HepG2 (cell line): Measurements from ENCODE around the gene EPX. TPM values are rescaled to one million over a fixed set of nuclear protein-coding genes. Genes with fewer than 3 reads are reported as not detected.

ENCODE experiments used
- ATAC-seq: fragments of 200-7000 bp; cut with Tn5 transposase; 3 replicates; pipeline ENCODE4 v1.9.1; 2020; ENCODE audit warnings: mild to moderate bottlenecking, moderate library complexity
- BruUV-seq: library from RNA; stranded (reverse); fragments of 400-500 nt; replicated peaks from 2 replicates; lab custom pipeline; 2021; lab: Mats Ljungman, UMichigan
- CTCF ChIA-PET: fragments of 300-600 bp; formaldehyde crosslinking; extraction: SDS; loops from one replicate; lab custom pipeline; 2021; ENCODE audit warnings: low total read pairs, inconsistent platforms, low intra/inter-chr PET ratio; lab: Yijun Ruan, JAX
- POLR2A ChIA-PET: fragments of 350-600 bp; sonication (Branson Sonifier 250); formaldehyde crosslinking; loops from one replicate; lab custom pipeline; 2020; ENCODE audit warnings: antibody characterized with exemption, inconsistent platforms; lab: Yijun Ruan, JAX
- DNase-seq: peaks from one replicate; pipeline ENCODE4 v3.0.0-alpha.2; 2015; ENCODE audit warnings: low spot score
- FAIRE-seq: peaks from 3 replicates; lab custom pipeline; 2011; peaks lifted over from hg19 to GRCh38; lab: Jason Lieb, UNC
- H2AFZ ChIP-seq: one replicate; pipeline ENCODE4 v1.6.1; 2011; ENCODE audit warnings: low read length, inconsistent platforms
- H3K27ac ChIP-seq: fragments of 300-600 bp; 3 replicates; pipeline ENCODE4 v1.8.0; 2011; ENCODE audit warnings: mixed run types, mild to moderate bottlenecking, mixed read lengths, low read length, inconsistent platforms; ENCODE audit not compliant: insufficient read depth; ENCODE audit errors: extremely low read length
- H3K27me3 ChIP-seq, 2 experiments: fragments of 200-600 bp in 1 of 2; 2 replicates in 1 of 2; 3 replicates in 1 of 2; pipeline versions ENCODE4 v1.6.0 to v1.8.0; 2011; ENCODE audit warnings: low read length in 2 of 2, mild to moderate bottlenecking in 2 of 2, moderate library complexity in 2 of 2, inconsistent platforms in 1 of 2; ENCODE audit not compliant: insufficient read depth in 2 of 2, control insufficient read depth in 1 of 2
- H3K36me3 ChIP-seq, 2 experiments: fragments of 200-600 bp in 1 of 2; replicated peaks in 1 of 2; 2 replicates in 1 of 2; 3 replicates in 1 of 2; pipeline versions ENCODE4 v1.5.1 to v1.8.0; 2011; ENCODE audit warnings: low read length in 2 of 2, inconsistent platforms in 1 of 2; ENCODE audit not compliant: insufficient read depth in 2 of 2, control insufficient read depth in 1 of 2
- H3K4me1 ChIP-seq: 2 replicates; pipeline ENCODE4 v1.5.1; 2012; ENCODE audit warnings: low read length, inconsistent platforms; ENCODE audit not compliant: insufficient read depth
- H3K4me2 ChIP-seq: 2 replicates; pipeline ENCODE4 v1.6.0; 2011; ENCODE audit warnings: low read depth, low read length, inconsistent platforms
- H3K4me3 ChIP-seq, 3 experiments: fragments of 200-600 bp in 1 of 3; sonication (generic), shearing (Covaris generic) in 1 of 3; replicated peaks in 1 of 3; 2 replicates each; pipeline ENCODE4 v1.5.1; 2011 to 2016; ENCODE audit warnings: low read length in 3 of 3, inconsistent platforms in 2 of 3, low read depth in 2 of 3, mild to moderate bottlenecking in 2 of 3, control low read depth in 1 of 3, mixed read lengths in 1 of 3; ENCODE audit not compliant: insufficient read depth in 1 of 3
- H3K79me2 ChIP-seq: one replicate; pipeline ENCODE4 v1.6.1; 2011; ENCODE audit warnings: low read length, inconsistent platforms; ENCODE audit not compliant: insufficient read depth
- H3K9ac ChIP-seq: 2 replicates; pipeline ENCODE4 v1.6.0; 2011; ENCODE audit warnings: mild to moderate bottlenecking, low read depth, low read length, inconsistent platforms; ENCODE audit not compliant: insufficient read depth
- H3K9me3 ChIP-seq: 2 replicates; pipeline ENCODE4 v1.5.1; 2012; ENCODE audit warnings: mild to moderate bottlenecking, low read length
- H4K20me1 ChIP-seq: 2 replicates; pipeline ENCODE4 v1.6.0; 2011; ENCODE audit warnings: inconsistent platforms, mild to moderate bottlenecking, low read length, moderate library complexity; ENCODE audit not compliant: insufficient read depth
- ATRX ChIP-seq: sonication (generic); formaldehyde crosslinking; IDR thresholded peaks from 2 replicates; pipeline ENCODE4 v1.4.0; 2020; ENCODE audit warnings: missing genetic modification reagents, borderline replicate concordance
- ERF ChIP-seq: IDR thresholded peaks from 2 replicates; pipeline ENCODE4 v1.6.1; 2018; ENCODE audit warnings: missing biosample characterization, missing genetic modification reagents
- FOXP4 ChIP-seq: sonication (generic); formaldehyde crosslinking; IDR thresholded peaks from 2 replicates; pipeline ENCODE4 v1.4.0; 2020; ENCODE audit warnings: missing genetic modification reagents
- JDP2 ChIP-seq: sonication (generic); formaldehyde crosslinking; IDR thresholded peaks from 2 replicates; pipeline ENCODE4 v1.8.1; 2022; ENCODE audit warnings: missing genetic modification reagents, borderline replicate concordance
- NFATC3 ChIP-seq: sonication (generic); formaldehyde crosslinking; IDR thresholded peaks from 2 replicates; pipeline ENCODE4 v1.5.1; 2020; ENCODE audit warnings: mild to moderate bottlenecking, missing genetic modification reagents
- STAT6 ChIP-seq: sonication (generic); formaldehyde crosslinking; IDR thresholded peaks from 2 replicates; pipeline ENCODE4 v1.4.0; 2020; ENCODE audit warnings: missing genetic modification reagents, mild to moderate bottlenecking, borderline replicate concordance
- TBL1XR1 ChIP-seq: fragments of 150-350 bp; IDR thresholded peaks from 2 replicates; pipeline ENCODE4 v1.6.1; 2014; ENCODE audit warnings: borderline replicate concordance, low read length; ENCODE audit not compliant: partially characterized antibody
- ZFP90 ChIP-seq: sonication (generic); formaldehyde crosslinking; IDR thresholded peaks from 2 replicates; pipeline ENCODE4 v1.8.0; 2022; ENCODE audit warnings: missing genetic modification reagents, mild to moderate bottlenecking, inconsistent platforms, borderline replicate concordance
- ZKSCAN1 ChIP-seq: fragments of 150-350 bp; IDR thresholded peaks from 2 replicates; pipeline ENCODE4 v1.6.1; 2014; ENCODE audit warnings: low read length
- ZMAT3 ChIP-seq: sonication (generic); formaldehyde crosslinking; conservative IDR thresholded peaks from 2 replicates; pipeline ENCODE4 v1.7.0; 2021; ENCODE audit warnings: missing genetic modification reagents
- ZNF207 ChIP-seq: fragments of 450-650 bp; IDR thresholded peaks from 2 replicates; pipeline ENCODE4 v1.6.1; 2016; ENCODE audit warnings: antibody characterized with exemption, borderline replicate concordance
- ZNF281 ChIP-seq: sonication (generic); formaldehyde crosslinking; IDR thresholded peaks from 2 replicates; pipeline ENCODE4 v1.4.0; 2020; ENCODE audit warnings: missing genetic modification reagents, borderline replicate concordance
- ZNF382 ChIP-seq: sonication (generic); formaldehyde crosslinking; IDR thresholded peaks from 2 replicates; pipeline ENCODE4 v1.5.0; 2020; ENCODE audit warnings: missing genetic modification reagents, mild to moderate bottlenecking, borderline replicate concordance
- ZNF614 ChIP-seq: IDR thresholded peaks from 2 replicates; pipeline ENCODE4 v1.6.1; 2018; ENCODE audit warnings: missing biosample characterization, missing genetic modification reagents, inconsistent platforms, borderline replicate concordance
- ZNF678 ChIP-seq: sonication (generic); formaldehyde crosslinking; IDR thresholded peaks from 2 replicates; pipeline ENCODE4 v1.4.0; 2020; ENCODE audit warnings: mild to moderate bottlenecking, missing genetic modification reagents
- ZNF879 ChIP-seq: sonication (generic); formaldehyde crosslinking; IDR thresholded peaks from 2 replicates; pipeline ENCODE4 v1.8.1; 2023; ENCODE audit warnings: missing genetic modification reagents
- WGBS: methylation state at CpG from one replicate; pipeline ENCODE4 v1.1.6; 2017; ENCODE audit warnings: low lambda C conversion rate; 5-methylcytosine and 5-hydroxymethylcytosine counted together
- in situ Hi-C: cut with HindIII; loops from 2 replicates; pipeline ENCODE4 v1.10.0; 2017; ENCODE audit warnings: low pct_unique_long_range_greater_than_20kb; ENCODE audit not compliant: extremely low pct_ligation_motif_present
- intact Hi-C: fragments of 100-400 bp; cut with micrococcal nuclease; formaldehyde crosslinking; loops from one replicate; pipeline ENCODE4 v1.10.0; 2022; ENCODE audit not compliant: unreplicated experiment
- polyA plus RNA-seq, 8 experiments: library from polyadenylated mRNA; depleted of rRNA in 3 of 8; stranded (reverse) in 7 of 8; unstranded in 1 of 8; fragments of >200 nt; fragmentation: Illumina TruSeq in 4 of 8; extraction: Trizol in 4 of 8; gene quantifications; 2 replicates each; pipeline versions ENCODE4 v1.2.1 to v1.2.3, GENCODE V29; 2011 to 2016; ENCODE audit warnings: low read depth in 4 of 8, missing spikeins in 1 of 8, mixed read lengths in 1 of 8; ENCODE audit not compliant: insufficient read depth in 1 of 8
- total RNA-seq, 5 experiments: library from RNA; depleted of rRNA; stranded (reverse); fragments of >200 nt; fragmentation: Illumina TruSeq; extraction: Trizol; gene quantifications; 2 replicates each; pipeline ENCODE4 v1.2.3, GENCODE V29; 2016; ENCODE audit warnings: low read depth in 1 of 5
- TF ChIP-seq, protein P1 (sequence below): sonication (generic); formaldehyde crosslinking; IDR thresholded peaks from 2 replicates; pipeline ENCODE4 v1.4.0; 2020; ENCODE audit warnings: missing genetic modification reagents

EPX gene
- total and polyA plus RNA-seq, 2 of the 13 experiments (the other 11 are each of a cell fraction or from before 2014, with no cell fraction given): not detected

- no peaks in the 10 kb centered on the region for H3K79me2 ChIP-seq
- no peaks in the 10 kb centered on the region for H3K4me1 ChIP-seq
- DNase-seq (no peak), FAIRE-seq (no peak)
- BruUV-seq: no TSS peak
- WGBS: 4% methylated on average over 1 of the region's 1 CpG
- H3K27ac ChIP-seq: no peak overlapping the region
- H3K4me3 ChIP-seq: no peak overlapping the region
- H2AFZ ChIP-seq: no peak overlapping the region
- H3K9me3 ChIP-seq: no peaks in the 10 kb centered on the region
- peaks cover 1 to 30% of the 10 kb centered on the region in 2 experiments; a peak in 3 of 5 replicates for H3K27me3 ChIP-seq
- intact Hi-C loops: no loop called here
- ChIA-PET CTCF (no interaction called here), POLR2A (no interaction called here)
- no peaks in the 10 kb centered on the region for H4K20me1 ChIP-seq
- H3K9ac ChIP-seq: no peak overlapping the region
- H3K36me3 ChIP-seq: no peaks in the 10 kb centered on the region
- no peak for TF ChIP-seq NFATC3 (CRISPR knock-in tag)
- no peak for TF ChIP-seq ZFP90 (CRISPR knock-in tag)
- no peak for TF ChIP-seq ZNF281 (CRISPR knock-in tag)
- TF ChIP-seq ERF: no peak
- TF ChIP-seq STAT6: no peak
- TF ChIP-seq ZNF382 (CRISPR knock-in tag): no peak
- no peak for TF ChIP-seq ZNF614 (CRISPR knock-in tag)
- no peak for TF ChIP-seq JDP2 (CRISPR knock-in tag)
- TF ChIP-seq, protein P1, sequence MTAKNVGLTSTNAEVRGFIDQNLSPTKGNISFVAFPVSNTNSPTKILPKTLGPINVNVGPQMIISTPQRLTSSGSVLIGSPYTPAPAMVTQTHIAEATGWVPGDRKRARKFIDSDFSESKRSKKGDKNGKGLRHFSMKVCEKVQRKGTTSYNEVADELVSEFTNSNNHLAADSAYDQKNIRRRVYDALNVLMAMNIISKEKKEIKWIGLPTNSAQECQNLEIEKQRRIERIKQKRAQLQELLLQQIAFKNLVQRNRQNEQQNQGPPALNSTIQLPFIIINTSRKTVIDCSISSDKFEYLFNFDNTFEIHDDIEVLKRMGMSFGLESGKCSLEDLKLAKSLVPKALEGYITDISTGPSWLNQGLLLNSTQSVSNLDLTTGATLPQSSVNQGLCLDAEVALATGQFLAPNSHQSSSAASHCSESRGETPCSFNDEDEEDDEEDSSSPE (CRISPR knock-in tag): no peak
- TF ChIP-seq ZNF678 (CRISPR knock-in tag): no peak
- TF ChIP-seq FOXP4 (CRISPR knock-in tag): no peak
- no peak for TF ChIP-seq TBL1XR1
- TF ChIP-seq ZKSCAN1: no peak
- no peak for TF ChIP-seq ZNF207
- no peak for TF ChIP-seq ZMAT3 (CRISPR knock-in tag)
- TF ChIP-seq ATRX (CRISPR knock-in tag): no peak
- TF ChIP-seq ZNF879 (CRISPR knock-in tag): no peak
- TF ChIP-seq, all 625 proteins: peak for 0
- no peak overlapping the region for H3K4me2 ChIP-seq
- in situ Hi-C loops: no loop called here
- no peak for ATAC-seq
These were observed 36.9 kb downstream of the EPX start for GRCh38 chr17:58229384-58229783.
